HEK293T (cell line): Measurements from ENCODE around the gene ATG101.

Source experiments
- CTCF ChIA-PET: fragments of 350-600 bp; formaldehyde crosslinking; extraction: SDS; loops from one replicate; lab custom pipeline; 2021; ENCODE audit warnings: antibody characterized with exemption, inconsistent platforms; lab: Yijun Ruan, JAX
- POLR2A ChIA-PET: fragments of 350-600 bp; formaldehyde crosslinking; extraction: SDS; loops from one replicate; lab custom pipeline; 2020; ENCODE audit warnings: antibody characterized with exemption, inconsistent platforms; lab: Yijun Ruan, JAX
- DNase-seq: peaks from one replicate; pipeline ENCODE4 v3.0.0; 2012; ENCODE audit warnings: mixed read lengths; ENCODE audit errors: extremely low spot score
- ARNT ChIP-seq: fragments of 450-650 bp; IDR thresholded peaks from 2 replicates; pipeline ENCODE4 v1.6.1; 2017; ENCODE audit warnings: mild to moderate bottlenecking
- BHLHE40 ChIP-seq: fragments of 450-650 bp; IDR thresholded peaks from 2 replicates; pipeline ENCODE4 v1.6.1; 2016; ENCODE audit warnings: mild to moderate bottlenecking, moderate library complexity, borderline replicate concordance
- CTBP1 ChIP-seq: fragments of 450-650 bp; IDR thresholded peaks from 2 replicates; pipeline ENCODE4 v1.6.1; 2016; ENCODE audit warnings: borderline replicate concordance
- ELF4 ChIP-seq: fragments of 450-650 bp; IDR thresholded peaks from 2 replicates; pipeline ENCODE4 v1.6.1; 2017; ENCODE audit warnings: antibody characterized with exemption
- FOXA1 ChIP-seq: fragments of 450-650 bp; IDR thresholded peaks from 2 replicates; pipeline ENCODE4 v1.6.1; 2016; ENCODE audit warnings: mild to moderate bottlenecking
- FOXK2 ChIP-seq: fragments of 450-650 bp; IDR thresholded peaks from 2 replicates; pipeline ENCODE4 v1.6.1; 2016; ENCODE audit warnings: mild to moderate bottlenecking
- FOXM1 ChIP-seq: fragments of 450-650 bp; IDR thresholded peaks from 2 replicates; pipeline ENCODE4 v1.6.1; 2017; ENCODE audit warnings: mild to moderate bottlenecking, borderline replicate concordance
- HDGF ChIP-seq: fragments of 450-650 bp; IDR thresholded peaks from 2 replicates; pipeline ENCODE4 v1.6.1; 2017; ENCODE audit warnings: antibody characterized with exemption, borderline replicate concordance
- L3MBTL2 ChIP-seq: fragments of 450-650 bp; conservative IDR thresholded peaks from 2 replicates; pipeline ENCODE4 v1.6.1; 2016; ENCODE audit warnings: mild to moderate bottlenecking
- LEF1 ChIP-seq: fragments of 450-650 bp; IDR thresholded peaks from 2 replicates; pipeline ENCODE4 v1.6.1; 2017; ENCODE audit warnings: mild to moderate bottlenecking, borderline replicate concordance
- NFRKB ChIP-seq: fragments of 450-650 bp; IDR thresholded peaks from 2 replicates; pipeline ENCODE4 v1.6.1; 2016; ENCODE audit warnings: mild to moderate bottlenecking, moderate library complexity
- PKNOX1 ChIP-seq: fragments of 450-650 bp; IDR thresholded peaks from 2 replicates; pipeline ENCODE4 v1.6.1; 2016
- SP1 ChIP-seq: fragments of 450-650 bp; IDR thresholded peaks from 2 replicates; pipeline ENCODE4 v1.6.1; 2017
- SUZ12 ChIP-seq: fragments of 450-650 bp; IDR thresholded peaks from 2 replicates; pipeline ENCODE4 v1.6.1; 2016; ENCODE audit warnings: mild to moderate bottlenecking
- TARDBP ChIP-seq: fragments of 450-650 bp; IDR thresholded peaks from 2 replicates; pipeline ENCODE4 v1.6.1; 2016
- ZNF384 ChIP-seq: fragments of 450-650 bp; IDR thresholded peaks from 2 replicates; pipeline ENCODE4 v1.6.1; 2016

ATG101 gene

DNA sequence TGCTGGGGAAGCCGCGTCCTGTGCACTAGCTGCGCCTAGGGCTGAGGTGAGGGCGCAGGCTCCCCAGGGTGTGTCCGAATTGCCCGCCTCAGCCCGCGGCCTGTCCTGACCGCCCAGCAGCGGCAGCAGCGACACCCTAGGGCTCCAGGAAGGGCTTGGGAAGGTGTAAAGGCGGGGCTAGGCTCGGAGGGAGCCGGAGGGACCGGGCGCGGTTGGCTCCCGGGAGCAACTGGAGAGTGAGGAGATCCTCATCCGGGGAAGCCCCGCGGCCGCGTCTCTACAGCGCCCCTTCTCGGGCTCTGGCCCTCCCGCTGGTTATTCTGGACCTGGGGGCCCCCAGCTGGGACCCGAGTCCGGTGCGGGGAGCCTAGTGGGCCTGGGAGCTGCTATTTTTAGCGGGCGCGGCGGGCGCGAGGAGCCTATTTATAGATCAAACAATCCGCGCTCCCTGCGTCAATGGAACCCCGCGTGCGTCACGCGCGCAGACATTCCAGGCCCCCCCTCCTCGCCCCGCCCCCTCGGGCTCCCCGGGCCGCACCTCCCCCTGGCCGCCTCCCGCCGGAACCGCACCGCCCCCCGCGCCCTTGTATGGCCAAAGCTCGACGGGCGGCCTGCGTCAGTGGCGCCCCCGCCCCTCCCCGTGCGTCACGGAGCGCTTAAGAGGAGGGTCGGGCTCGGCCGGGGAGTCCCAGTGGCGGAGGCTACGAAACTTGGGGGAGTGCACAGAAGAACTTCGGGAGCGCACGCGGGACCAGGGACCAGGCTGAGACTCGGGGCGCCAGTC is 18.8 kb upstream of the ATG101 start, which contains the start of gene NR4A1:
NR4A1 (plus strand) TSS at position 685 of the 784 bp plus-strand sequence. CDS start 2,887 bp downstream, outside the sequence.
- TF ChIP-seq ARNT (no peak), ZNF384 (no peak), FOXM1 (no peak), FOXA1 (no peak), TARDBP (no peak), ELF4 (no peak), SUZ12 (no peak), LEF1 (no peak), FOXK2 (no peak), PKNOX1 (no peak), NFRKB (no peak), HDGF (no peak), L3MBTL2 (no peak; the same call in 1 of the 2 replicates)
- ChIA-PET POLR2A (interaction anchor here (0.8 to 2.1 kb wide), 5 partner anchors 9 to 28 kb away, joined by 3 to 11 read pairs (median 8); partner anchors contain the start of gene ATG101), CTCF (interaction anchor here (1.1 to 1.5 kb wide), 4 partner anchors 12 to 27 kb away, joined by 3 to 7 read pairs (median 4); no protein-coding TSS in a partner anchor)
- peak; percentile 87 for DNase-seq

GRCh38 chr12:52052468-52053186 is 17.2 kb upstream of the ATG101 start:
- no peak for TF ChIP-seq FOXM1
- TF ChIP-seq FOXA1, result no peak
- no peak for TF ChIP-seq SP1
- TF ChIP-seq PKNOX1, result no peak
- TF ChIP-seq LEF1, result no peak
- no peak for TF ChIP-seq BHLHE40
- TF ChIP-seq ZNF384, result no peak
- TF ChIP-seq FOXK2, result no peak
- TF ChIP-seq TARDBP, result no peak
- TF ChIP-seq ELF4, result no peak
- TF ChIP-seq ARNT, result no peak
- no peak for TF ChIP-seq HDGF
- TF ChIP-seq L3MBTL2, result no peak
- TF ChIP-seq CTBP1, result no peak
- no peak for TF ChIP-seq NFRKB
- no peak for DNase-seq
- ChIA-PET POLR2A (no interaction called here), CTCF (interaction anchor here (1.2 to 1.5 kb wide), 2 partner anchors 14 to 27 kb away, joined by 5 to 7 read pairs; no protein-coding TSS in a partner anchor)

GRCh38 chr12:52053536-52054209 is 16.1 kb upstream of the ATG101 start:
- DNase-seq, result no peak
- ChIA-PET POLR2A (no interaction called here), CTCF (no interaction called here)
- TF ChIP-seq NFRKB (no peak), ELF4 (no peak), ARNT (no peak), BHLHE40 (no peak)

DNA sequence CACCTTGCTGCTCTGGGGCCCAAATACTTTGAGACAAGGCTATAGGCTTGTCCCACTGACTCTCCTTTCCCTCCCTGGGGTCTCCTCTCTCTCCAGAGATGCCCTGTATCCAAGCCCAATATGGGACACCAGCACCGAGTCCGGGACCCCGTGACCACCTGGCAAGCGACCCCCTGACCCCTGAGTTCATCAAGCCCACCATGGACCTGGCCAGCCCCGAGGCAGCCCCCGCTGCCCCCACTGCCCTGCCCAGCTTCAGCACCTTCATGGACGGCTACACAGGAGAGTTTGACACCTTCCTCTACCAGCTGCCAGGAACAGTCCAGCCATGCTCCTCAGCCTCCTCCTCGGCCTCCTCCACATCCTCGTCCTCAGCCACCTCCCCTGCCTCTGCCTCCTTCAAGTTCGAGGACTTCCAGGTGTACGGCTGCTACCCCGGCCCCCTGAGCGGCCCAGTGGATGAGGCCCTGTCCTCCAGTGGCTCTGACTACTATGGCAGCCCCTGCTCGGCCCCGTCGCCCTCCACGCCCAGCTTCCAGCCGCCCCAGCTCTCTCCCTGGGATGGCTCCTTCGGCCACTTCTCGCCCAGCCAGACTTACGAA is 15.4 kb upstream of the ATG101 start:
- ChIA-PET POLR2A (no interaction called here), CTCF (no interaction called here)
- TF ChIP-seq HDGF (no peak), NFRKB (no peak), FOXA1 (no peak), CTBP1 (no peak), BHLHE40 (no peak), TARDBP (no peak), LEF1 (no peak), ELF4 (no peak), SP1 (no peak), L3MBTL2 (no peak), ARNT (no peak), PKNOX1 (no peak), ZNF384 (no peak), FOXK2 (no peak), FOXM1 (no peak), SUZ12 (no peak)
- no peak for DNase-seq
